ENCODE data around the gene RPE65.

RPE65 gene

GRCh38 chr1:68433395-68433794 lies 16.4 kb downstream of the RPE65 start:
- Histone ChIP-seq H3K9me3 (ENCODE audit: control extremely low read depth in 1 of 5, control insufficient read depth in 4 of 5, insufficient read depth in 2 of 5, low read depth in 1 of 5, low read length in 4 of 5) (no peaks in the 10 kb centered on the region), H3K27ac (ENCODE audit: insufficient read depth in 1 of 2, low read depth in 1 of 2, low read length in 2 of 2, poor library complexity in 1 of 2, severe bottlenecking in 2 of 2) (no peak overlapping the region), H3K27me3 (replicated peaks in 2 of 5; ENCODE audit: control insufficient read depth in 4 of 5, insufficient read depth in 5 of 5, low read length in 4 of 5) (no peaks in the 10 kb centered on the region), H3K4me1 (ENCODE audit: control extremely low read depth in 1 of 4, control insufficient read depth in 4 of 4, insufficient read depth in 4 of 4, low read length in 3 of 4) (no peaks in the 10 kb centered on the region), H3K36me3 (ENCODE audit: control insufficient read depth in 4 of 4, insufficient read depth in 4 of 4, low read length in 3 of 4) (no peaks in the 10 kb centered on the region), H3K4me3 (ENCODE audit: control insufficient read depth in 1 of 7, extremely low read depth in 1 of 7, insufficient read depth in 4 of 7, low read depth in 2 of 7, low read length in 6 of 7) (no peak overlapping the region)
- ChIA-PET CTCF (interaction anchor here (0.9 to 1.0 kb wide), 2 partner anchors 29 to 313 kb away, joined by 3 read pairs; no protein-coding TSS in a partner anchor), POLR2A (no interaction called here)
- WGBS (ENCODE audit: insufficient coverage), result 96% methylated on average over 2 of the region's 2 CpGs
- DNase-seq, result no peak

- CTCF ChIA-PET, result no interaction called here
- H3K4me1 ChIP-seq (ENCODE audit: control extremely low read depth in 1 of 4, control insufficient read depth in 4 of 4, insufficient read depth in 4 of 4, low read length in 3 of 4), result no peaks in the 10 kb centered on the region
- H3K27ac ChIP-seq (ENCODE audit: insufficient read depth in 1 of 2, low read depth in 1 of 2, low read length in 2 of 2, poor library complexity in 1 of 2, severe bottlenecking in 2 of 2), result no peak overlapping the region
- no peaks in the 10 kb centered on the region for H3K9me3 ChIP-seq (ENCODE audit: control extremely low read depth in 1 of 5, control insufficient read depth in 4 of 5, insufficient read depth in 2 of 5, low read depth in 1 of 5, low read length in 4 of 5)
- H3K36me3 ChIP-seq (ENCODE audit: control insufficient read depth in 4 of 4, insufficient read depth in 4 of 4, low read length in 3 of 4), result no peaks in the 10 kb centered on the region
- no peak overlapping the region for H3K4me3 ChIP-seq (ENCODE audit: control insufficient read depth in 1 of 7, extremely low read depth in 1 of 7, insufficient read depth in 4 of 7, low read depth in 2 of 7, low read length in 6 of 7)
- WGBS (ENCODE audit: insufficient coverage), result 83% methylated on average over 3 of the region's 3 CpGs
- no peaks in the 10 kb centered on the region for H3K27me3 ChIP-seq (replicated peaks in 2 of 5; ENCODE audit: control insufficient read depth in 4 of 5, insufficient read depth in 5 of 5, low read length in 4 of 5)
- POLR2A ChIA-PET, result no interaction called here
- DNase-seq, result no peak
These were observed 18.7 kb downstream of the RPE65 start for GRCh38 chr1:68431076-68431475.

- 83% methylated on average over 2 of the region's 4 CpGs for WGBS (ENCODE audit: insufficient coverage)
- Histone ChIP-seq H3K4me3 (ENCODE audit: control insufficient read depth in 1 of 7, extremely low read depth in 1 of 7, insufficient read depth in 4 of 7, low read depth in 2 of 7, low read length in 6 of 7) (no peak overlapping the region), H3K4me1 (ENCODE audit: control extremely low read depth in 1 of 4, control insufficient read depth in 4 of 4, insufficient read depth in 4 of 4, low read length in 3 of 4) (no peaks in the 10 kb centered on the region), H3K27ac (ENCODE audit: insufficient read depth in 1 of 2, low read depth in 1 of 2, low read length in 2 of 2, poor library complexity in 1 of 2, severe bottlenecking in 2 of 2) (no peak overlapping the region), H3K9me3 (ENCODE audit: control extremely low read depth in 1 of 5, control insufficient read depth in 4 of 5, insufficient read depth in 2 of 5, low read depth in 1 of 5, low read length in 4 of 5) (no peaks in the 10 kb centered on the region), H3K27me3 (replicated peaks in 2 of 5; ENCODE audit: control insufficient read depth in 4 of 5, insufficient read depth in 5 of 5, low read length in 4 of 5) (no peaks in the 10 kb centered on the region), H3K36me3 (ENCODE audit: control insufficient read depth in 4 of 4, insufficient read depth in 4 of 4, low read length in 3 of 4) (no peaks in the 10 kb centered on the region)
- CTCF ChIA-PET, result no interaction called here
- no peak for DNase-seq
- POLR2A ChIA-PET, result no interaction called here
These were observed 20.4 kb downstream of the RPE65 start for GRCh38 chr1:68429233-68429808.

- Histone ChIP-seq H3K36me3 (ENCODE audit: control insufficient read depth in 4 of 4, insufficient read depth in 4 of 4, low read length in 3 of 4) (no peaks in the 10 kb centered on the region), H3K9me3 (ENCODE audit: control extremely low read depth in 1 of 5, control insufficient read depth in 4 of 5, insufficient read depth in 2 of 5, low read depth in 1 of 5, low read length in 4 of 5) (peaks cover 0 to 1% (median 0%) of the 10 kb centered on the region in 5 experiments), H3K4me1 (ENCODE audit: control extremely low read depth in 1 of 4, control insufficient read depth in 4 of 4, insufficient read depth in 4 of 4, low read length in 3 of 4) (no peaks in the 10 kb centered on the region), H3K4me3 (ENCODE audit: control insufficient read depth in 1 of 7, extremely low read depth in 1 of 7, insufficient read depth in 4 of 7, low read depth in 2 of 7, low read length in 6 of 7) (no peak overlapping the region), H3K27ac (ENCODE audit: insufficient read depth in 1 of 2, low read depth in 1 of 2, low read length in 2 of 2, poor library complexity in 1 of 2, severe bottlenecking in 2 of 2) (no peak overlapping the region), H3K27me3 (replicated peaks in 2 of 5; ENCODE audit: control insufficient read depth in 4 of 5, insufficient read depth in 5 of 5, low read length in 4 of 5) (peaks cover 0 to 3% (median 0%) of the 10 kb centered on the region in 5 experiments)
- no peak for DNase-seq
- 100% methylated on average over 1 of the region's 2 CpGs for WGBS (ENCODE audit: insufficient coverage)
- POLR2A ChIA-PET, result no interaction called here
- CTCF ChIA-PET, result no interaction called here
These were observed 23.2 kb downstream of the RPE65 start for GRCh38 chr1:68426594-68426993.

GRCh38 chr1:68421350-68421749 lies 28.4 kb downstream of the RPE65 start:
- H3K36me3 ChIP-seq (ENCODE audit: control insufficient read depth in 4 of 4, insufficient read depth in 4 of 4, low read length in 3 of 4), result no peaks in the 10 kb centered on the region
- DNase-seq, result no peak
- H3K9me3 ChIP-seq (ENCODE audit: control extremely low read depth in 1 of 5, control insufficient read depth in 4 of 5, insufficient read depth in 2 of 5, low read depth in 1 of 5, low read length in 4 of 5), result peaks cover 0 to 1% (median 0%) of the 10 kb centered on the region in 5 experiments
- POLR2A ChIA-PET, result no interaction called here
- peaks cover 0 to 3% (median 0%) of the 10 kb centered on the region in 5 experiments for H3K27me3 ChIP-seq (replicated peaks in 2 of 5; ENCODE audit: control insufficient read depth in 4 of 5, insufficient read depth in 5 of 5, low read length in 4 of 5)
- no peak overlapping the region for H3K4me3 ChIP-seq (ENCODE audit: control insufficient read depth in 1 of 7, extremely low read depth in 1 of 7, insufficient read depth in 4 of 7, low read depth in 2 of 7, low read length in 6 of 7)
- CTCF ChIA-PET, result no interaction called here
- no peak overlapping the region for H3K27ac ChIP-seq (ENCODE audit: insufficient read depth in 1 of 2, low read depth in 1 of 2, low read length in 2 of 2, poor library complexity in 1 of 2, severe bottlenecking in 2 of 2)
- no peaks in the 10 kb centered on the region for H3K4me1 ChIP-seq (ENCODE audit: control extremely low read depth in 1 of 4, control insufficient read depth in 4 of 4, insufficient read depth in 4 of 4, low read length in 3 of 4)
- 100% methylated on average over 2 of the region's 5 CpGs for WGBS (ENCODE audit: insufficient coverage)

- no peak for DNase-seq
- Histone ChIP-seq H3K36me3 (ENCODE audit: control insufficient read depth in 4 of 4, insufficient read depth in 4 of 4, low read length in 3 of 4) (no peaks in the 10 kb centered on the region), H3K4me1 (ENCODE audit: control extremely low read depth in 1 of 4, control insufficient read depth in 4 of 4, insufficient read depth in 4 of 4, low read length in 3 of 4) (no peaks in the 10 kb centered on the region), H3K4me3 (ENCODE audit: control insufficient read depth in 1 of 7, extremely low read depth in 1 of 7, insufficient read depth in 4 of 7, low read depth in 2 of 7, low read length in 6 of 7) (no peak overlapping the region), H3K27ac (ENCODE audit: insufficient read depth in 1 of 2, low read depth in 1 of 2, low read length in 2 of 2, poor library complexity in 1 of 2, severe bottlenecking in 2 of 2) (no peak overlapping the region), H3K27me3 (replicated peaks in 2 of 5; ENCODE audit: control insufficient read depth in 4 of 5, insufficient read depth in 5 of 5, low read length in 4 of 5) (no peaks in the 10 kb centered on the region), H3K9me3 (ENCODE audit: control extremely low read depth in 1 of 5, control insufficient read depth in 4 of 5, insufficient read depth in 2 of 5, low read depth in 1 of 5, low read length in 4 of 5) (no peaks in the 10 kb centered on the region)
- ChIA-PET POLR2A (no interaction called here), CTCF (no interaction called here)
- no CpG with 5 or more reads among the region's 2 CpGs for WGBS (ENCODE audit: insufficient coverage)
These were observed 40.3 kb downstream of the RPE65 start for GRCh38 chr1:68409426-68409825.

- no peaks in the 10 kb centered on the region for H3K36me3 ChIP-seq (ENCODE audit: control insufficient read depth in 4 of 4, insufficient read depth in 4 of 4, low read length in 3 of 4)
- H3K27me3 ChIP-seq (replicated peaks in 2 of 5; ENCODE audit: control insufficient read depth in 4 of 5, insufficient read depth in 5 of 5, low read length in 4 of 5), result no peaks in the 10 kb centered on the region
- ChIA-PET POLR2A (no interaction called here), CTCF (no interaction called here)
- no peaks in the 10 kb centered on the region for H3K4me1 ChIP-seq (ENCODE audit: control extremely low read depth in 1 of 4, control insufficient read depth in 4 of 4, insufficient read depth in 4 of 4, low read length in 3 of 4)
- DNase-seq, result no peak
- H3K27ac ChIP-seq (ENCODE audit: insufficient read depth in 1 of 2, low read depth in 1 of 2, low read length in 2 of 2, poor library complexity in 1 of 2, severe bottlenecking in 2 of 2), result no peak overlapping the region
- H3K9me3 ChIP-seq (ENCODE audit: control extremely low read depth in 1 of 5, control insufficient read depth in 4 of 5, insufficient read depth in 2 of 5, low read depth in 1 of 5, low read length in 4 of 5), result no peaks in the 10 kb centered on the region
- WGBS (ENCODE audit: insufficient coverage), result 92% methylated on average over 2 of the region's 4 CpGs
- H3K4me3 ChIP-seq (ENCODE audit: control insufficient read depth in 1 of 7, extremely low read depth in 1 of 7, insufficient read depth in 4 of 7, low read depth in 2 of 7, low read length in 6 of 7), result no peak overlapping the region
These were observed 48.2 kb downstream of the RPE65 start for GRCh38 chr1:68401506-68401905.
